GM12891 (cell line): ENCODE results near the gene ADARB1.

Source experiments
- POLR2A ChIP-seq: IDR thresholded peaks from 2 replicates; pipeline ENCODE4 v1.6.1; 2011; ENCODE audit warnings: low read depth, low read length, control low read depth
- POLR2AphosphoS5 ChIP-seq: IDR thresholded peaks from 2 replicates; pipeline ENCODE4 v1.6.1; 2011; ENCODE audit warnings: low read depth, low read length, control low read depth
- POU2F2 ChIP-seq: IDR thresholded peaks from 2 replicates; pipeline ENCODE4 v1.6.1; 2011; ENCODE audit warnings: low read depth, mild to moderate bottlenecking, control low read depth, low read length, moderate library complexity
- TAF1 ChIP-seq: IDR thresholded peaks from 2 replicates; pipeline ENCODE4 v1.6.1; 2011; ENCODE audit warnings: low read depth, low read length, control low read depth

DNA sequence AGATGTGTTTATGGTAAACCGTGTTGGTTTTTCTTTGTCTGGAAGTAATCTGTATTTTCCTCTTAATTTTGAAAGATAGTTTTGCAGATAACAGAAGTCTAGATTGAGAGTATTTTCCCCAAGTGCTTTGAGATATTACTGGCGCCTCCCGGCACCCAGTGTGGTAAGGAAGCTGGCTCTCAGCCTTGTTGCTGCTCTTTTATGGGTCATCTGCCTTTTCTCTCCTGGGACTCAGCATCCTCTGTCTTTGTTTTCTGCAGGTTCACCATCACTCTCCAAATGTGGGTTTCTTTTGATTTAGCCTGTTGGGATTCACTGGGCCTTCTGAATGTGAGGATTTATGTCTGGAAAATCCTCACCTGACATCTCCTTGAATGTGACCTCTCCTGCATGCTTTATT, 175.9 kb downstream of the ADARB1 start:
- TF ChIP-seq POLR2A (no peak), POLR2AphosphoS5 (no peak), TAF1 (no peak), POU2F2 (no peak)
